Measurements from ENCODE around the gene UBXN1.
A peak's percentile ranks its signal among the peaks of the same experiment; 100 is the strongest.

UBXN1 gene

GRCh38 chr11:62719302-62719978 is 40.6 kb upstream of the UBXN1 start:
- H3K27me3 ChIP-seq (ENCODE audit: insufficient read depth, low read length) = no peaks in the 10 kb centered on the region
- no peak overlapping the region for H2AFZ ChIP-seq (ENCODE audit: low read length, unreplicated experiment)
- peaks cover 13% of the 10 kb centered on the region for H3K4me1 ChIP-seq (ENCODE audit: control insufficient read depth, insufficient read depth, low read length, unreplicated experiment)
- no peak overlapping the region for H3K4me3 ChIP-seq (ENCODE audit: low read depth, low read length)
- peaks cover 79% of the 10 kb centered on the region for H3K36me3 ChIP-seq (ENCODE audit: insufficient read depth, low read length)
- peak overlapping the region; percentile 44 for H3K27ac ChIP-seq (ENCODE audit: low read depth, low read length)
- peaks cover 77% of the 10 kb centered on the region for H3K79me2 ChIP-seq (ENCODE audit: control insufficient read depth, insufficient read depth, low read length, unreplicated experiment)

DNA sequence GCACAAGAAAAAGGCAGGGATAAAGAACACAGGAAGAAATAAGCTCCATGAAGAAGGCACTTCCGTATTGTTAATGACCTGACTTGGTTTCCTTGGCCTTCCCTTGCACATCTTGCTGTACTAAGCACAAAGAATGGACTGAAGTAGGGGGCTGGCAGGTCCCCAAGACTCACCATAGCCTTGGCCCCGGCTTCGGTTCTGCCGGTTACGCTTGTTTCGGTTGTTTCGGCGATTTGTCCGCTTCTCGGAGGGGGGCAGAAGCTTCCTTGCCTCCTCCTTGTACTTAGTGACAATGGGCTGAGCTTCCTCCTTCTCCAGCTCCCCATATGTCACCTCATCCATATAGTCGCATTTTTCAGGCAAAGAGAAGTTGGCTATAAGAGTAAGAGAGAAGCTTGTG is 37.9 kb upstream of the UBXN1 start:
- Histone ChIP-seq H3K79me2 (ENCODE audit: control insufficient read depth, insufficient read depth, low read length, unreplicated experiment) (peaks cover 54% of the 10 kb centered on the region), H2AFZ (ENCODE audit: low read length, unreplicated experiment) (no peak overlapping the region), H3K4me3 (ENCODE audit: low read depth, low read length) (no peak overlapping the region), H3K27me3 (ENCODE audit: insufficient read depth, low read length) (no peaks in the 10 kb centered on the region), H3K36me3 (ENCODE audit: insufficient read depth, low read length) (peaks cover 69% of the 10 kb centered on the region), H3K27ac (ENCODE audit: low read depth, low read length) (no peak overlapping the region), H3K4me1 (ENCODE audit: control insufficient read depth, insufficient read depth, low read length, unreplicated experiment) (peaks cover 14% of the 10 kb centered on the region)

DNA sequence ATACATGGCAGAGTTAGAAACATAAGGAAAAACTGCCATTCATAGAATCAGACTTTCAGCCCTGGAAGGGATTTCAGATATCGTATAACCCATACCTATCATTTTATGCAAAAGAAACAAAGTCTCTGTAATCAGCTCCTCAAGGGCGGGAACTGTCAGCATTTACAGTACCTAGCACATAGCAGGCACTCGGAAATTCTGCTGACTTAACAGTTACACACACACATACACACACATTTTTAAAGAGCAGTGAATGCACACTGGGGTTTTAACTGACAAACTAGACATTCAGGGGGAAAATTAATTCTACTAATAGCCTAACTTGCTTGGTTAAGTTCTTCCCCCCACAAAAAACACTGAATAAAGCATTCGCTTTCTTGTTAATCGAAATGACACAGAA is 37.3 kb upstream of the UBXN1 start:
- Histone ChIP-seq H3K4me1 (ENCODE audit: control insufficient read depth, insufficient read depth, low read length, unreplicated experiment) (peaks cover 14% of the 10 kb centered on the region), H3K36me3 (ENCODE audit: insufficient read depth, low read length) (peaks cover 63% of the 10 kb centered on the region), H3K27ac (ENCODE audit: low read depth, low read length) (no peak overlapping the region), H3K27me3 (ENCODE audit: insufficient read depth, low read length) (no peaks in the 10 kb centered on the region), H2AFZ (ENCODE audit: low read length, unreplicated experiment) (no peak overlapping the region), H3K4me3 (ENCODE audit: low read depth, low read length) (no peak overlapping the region), H3K79me2 (ENCODE audit: control insufficient read depth, insufficient read depth, low read length, unreplicated experiment) (peaks cover 47% of the 10 kb centered on the region)

- Histone ChIP-seq H3K36me3 (ENCODE audit: insufficient read depth, low read length) (peaks cover 63% of the 10 kb centered on the region), H3K4me1 (ENCODE audit: control insufficient read depth, insufficient read depth, low read length, unreplicated experiment) (peaks cover 15% of the 10 kb centered on the region), H3K4me3 (ENCODE audit: low read depth, low read length) (no peak overlapping the region), H3K27me3 (ENCODE audit: insufficient read depth, low read length) (no peaks in the 10 kb centered on the region), H3K79me2 (ENCODE audit: control insufficient read depth, insufficient read depth, low read length, unreplicated experiment) (peaks cover 42% of the 10 kb centered on the region), H2AFZ (ENCODE audit: low read length, unreplicated experiment) (no peak overlapping the region), H3K27ac (ENCODE audit: low read depth, low read length) (no peak overlapping the region)
Measured at GRCh38 chr11:62715150-62716130, 36.6 kb upstream of the UBXN1 start.

DNA sequence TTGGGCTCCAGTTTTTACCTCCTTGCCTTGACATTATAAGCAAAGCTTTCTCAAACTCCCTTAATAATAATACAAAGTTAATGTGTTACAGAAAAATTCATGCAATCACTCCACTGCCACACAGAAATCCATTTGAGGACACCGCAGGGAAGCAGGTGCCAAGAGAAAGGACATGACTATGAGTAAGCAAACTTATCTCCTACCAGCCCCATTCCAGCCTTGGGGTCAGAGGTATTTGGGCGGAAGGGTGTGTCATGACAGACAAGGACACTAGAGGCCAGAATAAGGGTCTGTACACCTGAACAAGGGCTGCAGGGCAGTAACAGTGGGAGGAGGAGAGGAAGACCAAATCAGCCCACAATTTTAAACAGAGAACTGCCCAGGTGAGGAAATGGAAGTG is 34.5 kb upstream of the UBXN1 start:
- Histone ChIP-seq H3K79me2 (ENCODE audit: control insufficient read depth, insufficient read depth, low read length, unreplicated experiment) (peaks cover 32% of the 10 kb centered on the region), H3K36me3 (ENCODE audit: insufficient read depth, low read length) (peaks cover 56% of the 10 kb centered on the region), H3K4me1 (ENCODE audit: control insufficient read depth, insufficient read depth, low read length, unreplicated experiment) (peaks cover 25% of the 10 kb centered on the region), H3K4me3 (ENCODE audit: low read depth, low read length) (no peak overlapping the region), H3K27ac (ENCODE audit: low read depth, low read length) (peak overlapping the region; percentile 32; the same call in 1 of the 2 replicates), H2AFZ (ENCODE audit: low read length, unreplicated experiment) (no peak overlapping the region), H3K27me3 (ENCODE audit: insufficient read depth, low read length) (no peaks in the 10 kb centered on the region)

- Histone ChIP-seq H3K27me3 (ENCODE audit: insufficient read depth, low read length) (no peaks in the 10 kb centered on the region), H3K4me3 (ENCODE audit: low read depth, low read length) (no peak overlapping the region), H3K4me1 (ENCODE audit: control insufficient read depth, insufficient read depth, low read length, unreplicated experiment) (peaks cover 25% of the 10 kb centered on the region), H3K27ac (ENCODE audit: low read depth, low read length) (peak overlapping the region; percentile 32; the same call in 1 of the 2 replicates), H3K79me2 (ENCODE audit: control insufficient read depth, insufficient read depth, low read length, unreplicated experiment) (peaks cover 28% of the 10 kb centered on the region), H3K36me3 (ENCODE audit: insufficient read depth, low read length) (peaks cover 52% of the 10 kb centered on the region), H2AFZ (ENCODE audit: low read length, unreplicated experiment) (no peak overlapping the region)
Measured at GRCh38 chr11:62712861-62713260, 34.0 kb upstream of the UBXN1 start.

DNA sequence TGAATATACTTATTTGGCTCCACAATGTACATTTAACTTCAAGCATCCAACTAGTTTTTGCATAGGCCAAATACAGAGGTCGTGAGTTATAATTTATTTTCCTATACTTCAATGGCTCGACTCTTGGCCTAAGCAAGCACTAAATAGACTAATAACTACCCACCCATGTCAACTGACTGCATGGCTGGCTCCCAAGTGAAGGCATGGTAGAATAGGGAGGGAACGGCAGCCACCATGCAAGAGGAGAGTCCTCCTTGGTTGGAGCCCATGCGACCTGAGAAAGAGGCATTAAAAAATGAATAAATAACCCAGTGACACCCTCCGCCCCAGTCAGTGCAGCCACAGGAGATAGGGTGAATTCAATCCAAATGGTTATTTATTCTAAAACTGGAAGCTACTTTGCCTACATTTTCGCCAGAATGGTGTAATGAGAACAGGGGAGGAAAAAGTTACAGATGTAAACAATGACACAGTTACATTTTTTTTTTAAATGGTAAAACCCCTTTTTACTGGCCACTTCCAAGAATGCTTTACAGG is 33.5 kb upstream of the UBXN1 start:
- Histone ChIP-seq H3K4me1 (ENCODE audit: control insufficient read depth, insufficient read depth, low read length, unreplicated experiment) (peaks cover 25% of the 10 kb centered on the region), H3K36me3 (ENCODE audit: insufficient read depth, low read length) (peaks cover 48% of the 10 kb centered on the region), H3K27ac (ENCODE audit: low read depth, low read length) (0 out of 2 replicates have a peak overlapping the region, but pooled peaks have one; percentile 32), H2AFZ (ENCODE audit: low read length, unreplicated experiment) (no peak overlapping the region), H3K27me3 (ENCODE audit: insufficient read depth, low read length) (no peaks in the 10 kb centered on the region), H3K4me3 (ENCODE audit: low read depth, low read length) (no peak overlapping the region), H3K79me2 (ENCODE audit: control insufficient read depth, insufficient read depth, low read length, unreplicated experiment) (peaks cover 23% of the 10 kb centered on the region)

DNA sequence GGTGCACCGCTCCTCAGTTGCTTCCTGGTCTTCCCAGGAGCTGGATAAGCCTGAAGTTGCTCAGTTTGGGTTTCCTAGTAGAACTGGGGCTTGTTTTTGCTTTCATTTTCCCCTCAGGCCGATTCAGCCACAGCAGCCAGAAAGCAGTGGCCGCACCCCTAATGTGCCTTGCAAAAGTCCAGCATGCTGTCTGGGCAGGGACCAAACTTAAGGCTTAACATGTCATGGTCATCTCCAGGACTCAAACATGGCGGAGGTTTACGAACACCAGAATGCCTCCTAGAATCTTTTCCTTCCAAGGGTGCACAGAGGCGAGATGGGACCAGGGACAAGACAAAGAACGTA is 31.1 kb upstream of the UBXN1 start:
- Histone ChIP-seq H3K79me2 (ENCODE audit: control insufficient read depth, insufficient read depth, low read length, unreplicated experiment) (peaks cover 4% of the 10 kb centered on the region), H3K4me3 (ENCODE audit: low read depth, low read length) (peak overlapping the region; percentile 79), H2AFZ (ENCODE audit: low read length, unreplicated experiment) (peak overlapping the region; percentile 92), H3K36me3 (ENCODE audit: insufficient read depth, low read length) (peaks cover 33% of the 10 kb centered on the region), H3K4me1 (ENCODE audit: control insufficient read depth, insufficient read depth, low read length, unreplicated experiment) (peaks cover 36% of the 10 kb centered on the region), H3K27ac (ENCODE audit: low read depth, low read length) (peak overlapping the region; percentile 88), H3K27me3 (ENCODE audit: insufficient read depth, low read length) (no peaks in the 10 kb centered on the region)

GRCh38 chr11:62709247-62710000 is 30.6 kb upstream of the UBXN1 start:
- Histone ChIP-seq H3K4me1 (ENCODE audit: control insufficient read depth, insufficient read depth, low read length, unreplicated experiment) (peaks cover 36% of the 10 kb centered on the region), H3K27me3 (ENCODE audit: insufficient read depth, low read length) (no peaks in the 10 kb centered on the region), H3K27ac (ENCODE audit: low read depth, low read length) (peak overlapping the region; percentile 88), H2AFZ (ENCODE audit: low read length, unreplicated experiment) (peak overlapping the region; percentile 92), H3K4me3 (ENCODE audit: low read depth, low read length) (peak overlapping the region; percentile 79), H3K79me2 (ENCODE audit: control insufficient read depth, insufficient read depth, low read length, unreplicated experiment) (peaks cover 3% of the 10 kb centered on the region), H3K36me3 (ENCODE audit: insufficient read depth, low read length) (peaks cover 30% of the 10 kb centered on the region)

DNA sequence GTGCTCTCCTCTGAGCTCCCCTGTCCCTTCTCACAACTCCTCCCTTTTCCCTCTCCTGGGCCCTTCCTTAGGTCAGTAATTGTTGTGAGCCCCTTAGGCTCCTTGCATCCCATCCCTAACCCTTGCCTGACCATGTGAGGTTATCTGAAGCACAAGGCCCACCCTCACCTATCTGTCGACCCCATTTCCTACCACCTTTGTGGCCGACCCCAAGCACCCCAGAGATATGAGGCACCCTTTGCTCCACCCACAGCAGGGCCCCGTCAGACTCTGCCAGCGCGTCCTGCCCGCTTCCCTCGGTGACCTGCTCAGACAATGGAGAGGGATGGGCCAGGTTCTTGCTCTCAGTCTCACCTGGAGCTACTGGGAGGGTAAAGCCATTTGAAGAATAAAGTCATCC is 29.9 kb upstream of the UBXN1 start:
- H3K36me3 ChIP-seq (ENCODE audit: insufficient read depth, low read length) = peaks cover 26% of the 10 kb centered on the region
- H2AFZ ChIP-seq (ENCODE audit: low read length, unreplicated experiment) = peak overlapping the region; percentile 66
- H3K79me2 ChIP-seq (ENCODE audit: control insufficient read depth, insufficient read depth, low read length, unreplicated experiment) = no peaks in the 10 kb centered on the region
- peak overlapping the region; percentile 79 for H3K4me3 ChIP-seq (ENCODE audit: low read depth, low read length)
- peaks cover 36% of the 10 kb centered on the region for H3K4me1 ChIP-seq (ENCODE audit: control insufficient read depth, insufficient read depth, low read length, unreplicated experiment)
- H3K27ac ChIP-seq (ENCODE audit: low read depth, low read length) = peak overlapping the region; percentile 88
- H3K27me3 ChIP-seq (ENCODE audit: insufficient read depth, low read length) = no peaks in the 10 kb centered on the region

All from ACC112 (cell line).